HepG2 (cell line): ENCODE measurements around the gene IRX3. TPM values are rescaled to one million over a fixed set of nuclear protein-coding genes. Genes with fewer than 3 reads are reported as not detected.
A peak's percentile ranks its signal among the peaks of the same experiment; 100 is the strongest.

Source experiments
- ARNT2 ChIP-seq: sonication (generic); formaldehyde crosslinking; IDR thresholded peaks from 2 replicates; pipeline ENCODE4 v1.8.0; 2022; ENCODE audit warnings: mild to moderate bottlenecking, low read depth, missing genetic modification reagents, moderate library complexity
- BHLHE40 ChIP-seq: IDR thresholded peaks from 2 replicates; pipeline ENCODE4 v1.6.1; 2011; ENCODE audit warnings: low read length, improper control_type of control experiment
- CSRNP2 ChIP-seq: sonication (generic); formaldehyde crosslinking; conservative IDR thresholded peaks from 2 replicates; pipeline ENCODE4 v1.8.0; 2022; ENCODE audit warnings: low read depth, missing genetic modification reagents
- EP300 ChIP-seq, 3 experiments: sonication (generic) in 1 of 3; formaldehyde crosslinking in 1 of 3; IDR thresholded peaks; 2 replicates each; pipeline versions ENCODE4 v1.5.1 to v1.6.1; 2011 to 2020; ENCODE audit warnings: low read depth in 2 of 3, low read length in 2 of 3, borderline replicate concordance in 1 of 3, improper control_type of control experiment in 1 of 3, mild to moderate bottlenecking in 1 of 3, missing genetic modification reagents in 1 of 3, moderate library complexity in 1 of 3
- FOSL2 ChIP-seq: sonication (generic); formaldehyde crosslinking; IDR thresholded peaks from 2 replicates; pipeline ENCODE4 v1.4.0; 2020; ENCODE audit warnings: missing genetic modification reagents
- FOXK1 ChIP-seq: sonication (generic); formaldehyde crosslinking; IDR thresholded peaks from 2 replicates; pipeline ENCODE4 v1.4.0; 2020; ENCODE audit warnings: low read depth, missing genetic modification reagents, borderline replicate concordance
- HNF1B ChIP-seq: sonication (generic); formaldehyde crosslinking; IDR thresholded peaks from 2 replicates; pipeline ENCODE4 v1.5.1; 2020; ENCODE audit warnings: mild to moderate bottlenecking, moderate library complexity, missing genetic modification reagents
- HOXA3 ChIP-seq: sonication (generic); formaldehyde crosslinking; IDR thresholded peaks from 2 replicates; pipeline ENCODE4 v1.5.0; 2020; ENCODE audit warnings: missing genetic modification reagents
- JUND ChIP-seq: sonication (generic); formaldehyde crosslinking; IDR thresholded peaks from 2 replicates; pipeline ENCODE4 v1.8.0; 2022; ENCODE audit warnings: mild to moderate bottlenecking, missing genetic modification reagents
- KDM6A ChIP-seq: IDR thresholded peaks from 2 replicates; pipeline ENCODE4 v1.6.1; 2016; ENCODE audit warnings: low read depth
- KLF11 ChIP-seq: IDR thresholded peaks from 2 replicates; pipeline ENCODE4 v1.6.1; 2016; ENCODE audit warnings: missing compliant biosample characterization
- LCORL ChIP-seq, 2 experiments: fragments of 450-650 bp in 1 of 2; sonication (generic) in 1 of 2; formaldehyde crosslinking in 1 of 2; IDR thresholded peaks; 2 replicates each; pipeline versions ENCODE4 v1.5.0 to v1.6.1; 2017 to 2020; ENCODE audit warnings: antibody characterized with exemption in 1 of 2, missing genetic modification reagents in 1 of 2
- NAIF1 ChIP-seq: sonication (generic); formaldehyde crosslinking; IDR thresholded peaks from 2 replicates; pipeline ENCODE4 v1.5.0; 2020; ENCODE audit warnings: mild to moderate bottlenecking, missing genetic modification reagents, borderline replicate concordance
- RXRA ChIP-seq: sonication (generic); formaldehyde crosslinking; IDR thresholded peaks from 2 replicates; pipeline ENCODE4 v1.5.1; 2020; ENCODE audit warnings: missing genetic modification reagents
- SP2 ChIP-seq: sonication (generic); formaldehyde crosslinking; IDR thresholded peaks from 2 replicates; pipeline ENCODE4 v1.5.1; 2020; ENCODE audit warnings: mild to moderate bottlenecking, missing genetic modification reagents
- SRF ChIP-seq: IDR thresholded peaks from 2 replicates; pipeline ENCODE4 v1.6.1; 2011; ENCODE audit warnings: mild to moderate bottlenecking, low read depth, low read length, moderate library complexity
- SRY ChIP-seq: sonication (generic); formaldehyde crosslinking; IDR thresholded peaks from 2 replicates; pipeline ENCODE4 v1.8.0; 2022; ENCODE audit warnings: mild to moderate bottlenecking, missing genetic modification reagents
- TBX3 ChIP-seq: fragments of 450-650 bp; IDR thresholded peaks from 2 replicates; pipeline ENCODE4 v1.6.1; 2017; ENCODE audit warnings: antibody characterized with exemption, mild to moderate bottlenecking, inconsistent platforms, borderline replicate concordance
- TFAP4 ChIP-seq: sonication (generic); IDR thresholded peaks from 2 replicates; pipeline ENCODE4 v1.6.1; 2016; ENCODE audit warnings: low read depth, borderline replicate concordance
- TOE1 ChIP-seq: sonication (generic); formaldehyde crosslinking; IDR thresholded peaks from 2 replicates; pipeline ENCODE4 v1.4.0; 2020; ENCODE audit warnings: mild to moderate bottlenecking, missing genetic modification reagents
- ZBTB21 ChIP-seq: sonication (generic); formaldehyde crosslinking; IDR thresholded peaks from 2 replicates; pipeline ENCODE4 v1.4.0; 2020; ENCODE audit warnings: missing genetic modification reagents
- ZBTB7A ChIP-seq: sonication (generic); formaldehyde crosslinking; IDR thresholded peaks from 2 replicates; pipeline ENCODE4 v1.8.0; 2022; ENCODE audit warnings: mild to moderate bottlenecking, missing genetic modification reagents
- ZNF101 ChIP-seq: sonication (generic); formaldehyde crosslinking; IDR thresholded peaks from 2 replicates; pipeline ENCODE4 v1.4.0; 2020; ENCODE audit warnings: mild to moderate bottlenecking, low read depth, missing genetic modification reagents, borderline replicate concordance
- ZNF20 ChIP-seq: sonication (generic); formaldehyde crosslinking; IDR thresholded peaks from 2 replicates; pipeline ENCODE4 v1.4.0; 2020; ENCODE audit warnings: mild to moderate bottlenecking, moderate library complexity, missing genetic modification reagents
- ZNF446 ChIP-seq: sonication (generic); formaldehyde crosslinking; IDR thresholded peaks from 2 replicates; pipeline ENCODE4 v1.5.0; 2020; ENCODE audit warnings: mild to moderate bottlenecking, missing genetic modification reagents
- ZNF562 ChIP-seq: sonication (generic); formaldehyde crosslinking; IDR thresholded peaks from 2 replicates; pipeline ENCODE4 v1.8.0; 2022; ENCODE audit warnings: missing genetic modification reagents, borderline replicate concordance
- ZNF691 ChIP-seq: sonication (generic); formaldehyde crosslinking; IDR thresholded peaks from 2 replicates; pipeline ENCODE4 v1.4.0; 2020; ENCODE audit warnings: missing genetic modification reagents, low read depth, mild to moderate bottlenecking, borderline replicate concordance
- ZSCAN29 ChIP-seq: sonication (generic); formaldehyde crosslinking; conservative IDR thresholded peaks from 2 replicates; pipeline ENCODE4 v1.4.0; 2020; ENCODE audit warnings: mild to moderate bottlenecking, missing genetic modification reagents
- polyA plus RNA-seq, 8 experiments: library from polyadenylated mRNA; depleted of rRNA in 3 of 8; stranded (reverse) in 7 of 8; unstranded in 1 of 8; fragments of >200 nt; fragmentation: Illumina TruSeq in 4 of 8; extraction: Trizol in 4 of 8; gene quantifications; 2 replicates each; pipeline versions ENCODE4 v1.2.1 to v1.2.3, GENCODE V29; 2011 to 2016; ENCODE audit warnings: low read depth in 4 of 8, missing spikeins in 1 of 8, mixed read lengths in 1 of 8; ENCODE audit not compliant: insufficient read depth in 1 of 8
- total RNA-seq, 5 experiments: library from RNA; depleted of rRNA; stranded (reverse); fragments of >200 nt; fragmentation: Illumina TruSeq; extraction: Trizol; gene quantifications; 2 replicates each; pipeline ENCODE4 v1.2.3, GENCODE V29; 2016; ENCODE audit warnings: low read depth in 1 of 5

IRX3 gene
- total and polyA plus RNA-seq, 2 of the 13 experiments (the other 11 are each of a cell fraction or from before 2014, with no cell fraction given): 9.2 to 16.4 TPM

GRCh38 chr16:54265575-54266107 is 20.9 kb downstream of the IRX3 start (continued):
- no peak for TF ChIP-seq ZBTB7A (CRISPR knock-in tag)
- no peak for TF ChIP-seq TBX3
- TF ChIP-seq LCORL (IDR thresholded peaks at IDR 0.05): no peak
- TF ChIP-seq LCORL (CRISPR knock-in tag; IDR thresholded peaks at IDR 0.05): no peak
- no peak for TF ChIP-seq ZNF20
- TF ChIP-seq SRY (CRISPR knock-in tag): no peak
- TF ChIP-seq FOSL2: peak; percentile 96
- TF ChIP-seq ZBTB21 (CRISPR knock-in tag): peak; percentile 89
- TF ChIP-seq ZSCAN29: no peak
- TF ChIP-seq KLF11 (CRISPR knock-in tag): no peak
- peak; percentile 90 for TF ChIP-seq JUND
- TF ChIP-seq ZNF446 (CRISPR knock-in tag): no peak
- no peak for TF ChIP-seq KDM6A (CRISPR knock-in tag)
- peak; percentile 32; the same call in 1 of the 2 replicates for TF ChIP-seq HOXA3 (CRISPR knock-in tag)
- no peak for TF ChIP-seq ZNF101 (CRISPR knock-in tag)
- TF ChIP-seq ZNF691 (CRISPR knock-in tag): no peak
- peak; percentile 74 for TF ChIP-seq HNF1B (CRISPR knock-in tag)
- TF ChIP-seq NAIF1 (CRISPR knock-in tag): no peak
- no peak for TF ChIP-seq TOE1 (CRISPR knock-in tag)
- no peak for TF ChIP-seq SRF
- no peak for TF ChIP-seq ZNF562
- TF ChIP-seq TFAP4: no peak
- TF ChIP-seq BHLHE40: peak; percentile 52; the same call in 1 of the 2 replicates
- TF ChIP-seq SP2 (CRISPR knock-in tag): no peak
- TF ChIP-seq ARNT2 (CRISPR knock-in tag): no peak
- TF ChIP-seq CSRNP2 (CRISPR knock-in tag): no peak
- no peak; the same call in 1 of the 2 replicates for TF ChIP-seq FOXK1 (CRISPR knock-in tag)
- TF ChIP-seq RXRA (CRISPR knock-in tag): no peak
- TF ChIP-seq EP300 (IDR thresholded peaks at IDR 0.05; ENCODE audit: low read depth in 2 of 2, low read length in 2 of 2): no peak
- no peak for TF ChIP-seq EP300 (CRISPR knock-in tag; IDR thresholded peaks at IDR 0.05; ENCODE audit: borderline replicate concordance)
